Osteoblast (primary cell): ENCODE measurements around the gene AREL1. TPM values are rescaled to one million over a fixed set of nuclear protein-coding genes. Genes with fewer than 3 reads are reported as not detected.

Experiments
- DNase-seq: peaks from one replicate; pipeline ENCODE4 v3.0.0; 2011; ENCODE audit warnings: low spot score, mixed read lengths; ENCODE audit not compliant: insufficient read length; ENCODE audit errors: missing footprints
- H2AFZ ChIP-seq: 2 replicates; pipeline ENCODE4 v1.6.0; 2011; ENCODE audit warnings: mild to moderate bottlenecking, low read length
- H3K27ac ChIP-seq: 2 replicates; pipeline ENCODE4 v1.5.1; 2011; ENCODE audit warnings: mild to moderate bottlenecking, low read depth, low read length, moderate library complexity
- H3K27me3 ChIP-seq: 2 replicates; pipeline ENCODE4 v1.6.0; 2012; ENCODE audit warnings: mild to moderate bottlenecking, control low read depth, inconsistent platforms, low read length, moderate library complexity; ENCODE audit not compliant: insufficient read depth
- H3K36me3 ChIP-seq: 2 replicates; pipeline ENCODE4 v1.5.1; 2011; ENCODE audit warnings: mild to moderate bottlenecking, low read length, control low read depth, moderate library complexity; ENCODE audit not compliant: insufficient read depth
- H3K4me1 ChIP-seq: 2 replicates; pipeline ENCODE4 v1.5.1; 2011; ENCODE audit warnings: mild to moderate bottlenecking, low read length, control low read depth, moderate library complexity; ENCODE audit not compliant: insufficient read depth
- H3K4me2 ChIP-seq: 2 replicates; pipeline ENCODE4 v1.6.0; 2011; ENCODE audit warnings: mild to moderate bottlenecking, low read length; ENCODE audit not compliant: insufficient read depth
- H3K4me3 ChIP-seq: fragments of 200-600 bp; sonication (generic); 3 replicates; pipeline ENCODE4 v1.5.1; 2012; ENCODE audit warnings: mild to moderate bottlenecking, low read length, inconsistent platforms; ENCODE audit not compliant: insufficient read depth
- H3K79me2 ChIP-seq: 2 replicates; pipeline ENCODE4 v1.6.0; 2012; ENCODE audit warnings: mild to moderate bottlenecking, low read length, control low read depth, inconsistent platforms; ENCODE audit not compliant: insufficient read depth
- H3K9me3 ChIP-seq: 2 replicates; pipeline ENCODE4 v1.5.1; 2011; ENCODE audit warnings: low read depth, low read length, control low read depth
- H4K20me1 ChIP-seq: 2 replicates; pipeline ENCODE4 v1.6.0; 2012; ENCODE audit warnings: mild to moderate bottlenecking, low read length, control low read depth; ENCODE audit not compliant: insufficient read depth
- total RNA-seq: library from RNA; depleted of rRNA; stranded (reverse); fragments of >200 nt; gene quantifications from 2 replicates; pipeline ENCODE4 v1.2.3, GENCODE V29; 2012
- TF ChIP-seq, protein P1 (sequence below): IDR thresholded peaks from 2 replicates; pipeline ENCODE4 v1.5.1; 2011; ENCODE audit warnings: mild to moderate bottlenecking, low read depth, low read length, moderate library complexity; ENCODE audit errors: extremely low read depth

AREL1 gene
- total RNA-seq, 1 donor: 27.9 TPM

DNA sequence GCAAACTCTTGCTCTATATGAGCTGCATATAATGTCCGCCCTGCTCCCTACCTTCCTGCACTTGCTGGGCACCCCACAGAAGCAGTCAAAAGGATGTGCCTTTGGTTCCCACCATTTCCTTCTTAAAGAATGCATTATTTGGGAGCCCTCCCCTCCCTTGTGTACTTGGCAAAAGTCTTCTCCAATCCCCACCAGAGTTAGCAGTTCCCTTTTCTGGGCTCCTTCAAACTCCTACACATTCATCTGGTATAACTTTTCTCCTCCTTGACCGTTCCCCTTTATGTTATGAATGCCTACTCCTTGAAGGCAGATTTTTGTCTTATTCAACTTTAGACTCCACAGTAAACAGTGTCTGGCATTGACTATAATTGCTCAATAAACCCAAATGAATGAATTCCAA is 27.8 kb downstream of the AREL1 start:
- Histone ChIP-seq H3K79me2 (peaks cover 12% of the 10 kb centered on the region), H3K9me3 (no peaks in the 10 kb centered on the region), H2AFZ (no peak overlapping the region), H3K4me2 (no peak overlapping the region), H3K36me3 (peaks cover 48% of the 10 kb centered on the region), H3K4me1 (no peaks in the 10 kb centered on the region), H3K4me3 (no peak overlapping the region), H3K27ac (no peak overlapping the region), H3K27me3 (no peaks in the 10 kb centered on the region), H4K20me1 (no peaks in the 10 kb centered on the region)
- DNase-seq: no peak
- TF ChIP-seq, protein P1, sequence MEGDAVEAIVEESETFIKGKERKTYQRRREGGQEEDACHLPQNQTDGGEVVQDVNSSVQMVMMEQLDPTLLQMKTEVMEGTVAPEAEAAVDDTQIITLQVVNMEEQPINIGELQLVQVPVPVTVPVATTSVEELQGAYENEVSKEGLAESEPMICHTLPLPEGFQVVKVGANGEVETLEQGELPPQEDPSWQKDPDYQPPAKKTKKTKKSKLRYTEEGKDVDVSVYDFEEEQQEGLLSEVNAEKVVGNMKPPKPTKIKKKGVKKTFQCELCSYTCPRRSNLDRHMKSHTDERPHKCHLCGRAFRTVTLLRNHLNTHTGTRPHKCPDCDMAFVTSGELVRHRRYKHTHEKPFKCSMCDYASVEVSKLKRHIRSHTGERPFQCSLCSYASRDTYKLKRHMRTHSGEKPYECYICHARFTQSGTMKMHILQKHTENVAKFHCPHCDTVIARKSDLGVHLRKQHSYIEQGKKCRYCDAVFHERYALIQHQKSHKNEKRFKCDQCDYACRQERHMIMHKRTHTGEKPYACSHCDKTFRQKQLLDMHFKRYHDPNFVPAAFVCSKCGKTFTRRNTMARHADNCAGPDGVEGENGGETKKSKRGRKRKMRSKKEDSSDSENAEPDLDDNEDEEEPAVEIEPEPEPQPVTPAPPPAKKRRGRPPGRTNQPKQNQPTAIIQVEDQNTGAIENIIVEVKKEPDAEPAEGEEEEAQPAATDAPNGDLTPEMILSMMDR: no peak

DNA sequence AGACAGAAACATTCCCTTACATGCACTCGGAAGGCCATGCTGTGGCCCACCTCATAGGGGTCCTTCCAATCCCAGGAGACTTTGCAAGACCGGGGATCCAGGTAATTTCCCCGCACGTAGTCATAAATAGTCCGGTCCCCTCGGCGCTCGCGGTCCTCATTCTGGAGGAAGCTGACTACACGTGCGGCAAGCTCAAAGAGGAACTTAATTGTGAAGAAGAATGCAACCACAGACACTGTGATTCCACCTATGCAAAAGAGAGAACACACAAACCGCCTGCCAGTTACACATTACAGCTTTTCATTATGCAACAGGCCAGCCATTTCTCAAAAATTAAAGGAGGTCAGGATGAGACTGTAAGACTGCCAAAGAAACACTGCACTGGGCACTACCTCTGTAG is 28.4 kb downstream of the AREL1 start:
- TF ChIP-seq, protein P1: no peak
- no peak for DNase-seq
- H3K27me3 ChIP-seq: no peaks in the 10 kb centered on the region
- no peaks in the 10 kb centered on the region for H4K20me1 ChIP-seq
- H3K4me2 ChIP-seq: no peak overlapping the region
- no peak overlapping the region for H3K27ac ChIP-seq
- peaks cover 12% of the 10 kb centered on the region for H3K79me2 ChIP-seq
- no peak overlapping the region for H2AFZ ChIP-seq
- no peaks in the 10 kb centered on the region for H3K4me1 ChIP-seq
- H3K4me3 ChIP-seq: no peak overlapping the region
- H3K36me3 ChIP-seq: peaks cover 46% of the 10 kb centered on the region
- no peaks in the 10 kb centered on the region for H3K9me3 ChIP-seq

DNA sequence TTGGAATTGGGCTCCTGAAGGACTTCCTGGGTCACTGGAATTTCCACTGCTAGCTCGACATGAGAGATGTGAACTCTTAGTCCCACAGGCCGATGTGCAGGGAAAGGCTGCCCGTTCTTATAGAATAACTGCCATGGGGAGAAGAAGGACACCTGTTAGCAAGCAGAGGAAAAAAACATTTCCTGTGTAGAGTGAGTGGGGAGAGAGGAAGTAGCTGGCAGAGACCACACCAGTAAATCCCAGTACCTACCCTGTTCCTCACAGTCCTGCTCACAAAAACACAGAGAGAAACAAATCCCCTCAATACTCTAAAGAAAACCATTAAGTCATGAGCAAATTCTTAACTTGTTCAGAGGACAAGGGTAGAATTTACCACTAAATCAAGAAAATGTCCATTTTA is 29.5 kb downstream of the AREL1 start:
- H2AFZ ChIP-seq: no peak overlapping the region
- no peak overlapping the region for H3K4me2 ChIP-seq
- no peaks in the 10 kb centered on the region for H3K4me1 ChIP-seq
- no peak for DNase-seq
- peaks cover 44% of the 10 kb centered on the region for H3K36me3 ChIP-seq
- no peaks in the 10 kb centered on the region for H3K9me3 ChIP-seq
- peaks cover 12% of the 10 kb centered on the region for H3K79me2 ChIP-seq
- no peak overlapping the region for H3K27ac ChIP-seq
- H4K20me1 ChIP-seq: no peaks in the 10 kb centered on the region
- no peaks in the 10 kb centered on the region for H3K27me3 ChIP-seq
- TF ChIP-seq, protein P1: no peak
- no peak overlapping the region for H3K4me3 ChIP-seq

DNA sequence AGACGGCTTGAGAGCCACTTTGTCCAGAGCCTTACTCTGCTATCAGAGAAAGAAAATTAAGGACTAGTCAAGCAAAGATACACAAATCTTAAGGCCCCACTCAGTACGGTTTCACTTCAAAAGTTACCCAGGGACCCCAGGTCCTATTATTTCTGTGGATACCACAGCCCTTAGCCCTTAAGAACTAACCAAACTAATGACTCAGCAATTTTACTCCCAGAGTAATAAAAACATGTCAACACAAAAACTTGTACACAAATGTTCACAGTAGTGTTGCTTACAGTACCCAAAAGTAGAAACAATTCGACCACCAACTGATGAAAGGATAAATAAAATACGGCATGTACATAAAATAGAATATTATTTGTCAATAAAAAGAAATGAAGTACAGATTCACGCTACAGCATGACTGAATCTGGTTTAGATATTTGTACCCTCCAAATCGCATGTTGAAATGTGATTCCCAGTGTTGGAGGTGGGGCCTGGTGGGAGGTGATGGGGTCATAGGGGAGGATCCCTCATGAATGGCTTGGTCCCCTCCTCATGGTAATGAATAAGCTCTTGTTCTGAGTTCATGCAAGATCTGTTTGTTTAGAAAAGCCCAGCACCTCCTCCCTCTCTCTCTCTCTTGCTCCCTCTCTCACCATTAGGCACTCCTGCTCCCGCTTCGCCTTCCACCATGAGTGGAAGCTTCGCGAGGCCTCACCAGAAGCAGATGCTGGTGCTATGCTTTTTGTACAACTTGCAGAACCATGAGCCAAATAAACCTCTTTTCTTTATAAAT is 30.5 kb downstream of the AREL1 start:
- H3K79me2 ChIP-seq: peaks cover 10% of the 10 kb centered on the region
- no peaks in the 10 kb centered on the region for H3K4me1 ChIP-seq
- TF ChIP-seq, protein P1: no peak
- H4K20me1 ChIP-seq: no peaks in the 10 kb centered on the region
- no peak overlapping the region for H3K4me2 ChIP-seq
- no peak overlapping the region for H3K27ac ChIP-seq
- H2AFZ ChIP-seq: no peak overlapping the region
- no peaks in the 10 kb centered on the region for H3K27me3 ChIP-seq
- DNase-seq: no peak
- H3K9me3 ChIP-seq: no peaks in the 10 kb centered on the region
- peaks cover 41% of the 10 kb centered on the region for H3K36me3 ChIP-seq
- H3K4me3 ChIP-seq: no peak overlapping the region
